ENCODE data around the gene KIAA0232. TPM values are rescaled to one million over a fixed set of nuclear protein-coding genes. Genes with fewer than 3 reads are reported as not detected.

The KIAA0232 gene
- total RNA-seq, 1 experiment from 2014 or later: 28.5 TPM

DNA sequence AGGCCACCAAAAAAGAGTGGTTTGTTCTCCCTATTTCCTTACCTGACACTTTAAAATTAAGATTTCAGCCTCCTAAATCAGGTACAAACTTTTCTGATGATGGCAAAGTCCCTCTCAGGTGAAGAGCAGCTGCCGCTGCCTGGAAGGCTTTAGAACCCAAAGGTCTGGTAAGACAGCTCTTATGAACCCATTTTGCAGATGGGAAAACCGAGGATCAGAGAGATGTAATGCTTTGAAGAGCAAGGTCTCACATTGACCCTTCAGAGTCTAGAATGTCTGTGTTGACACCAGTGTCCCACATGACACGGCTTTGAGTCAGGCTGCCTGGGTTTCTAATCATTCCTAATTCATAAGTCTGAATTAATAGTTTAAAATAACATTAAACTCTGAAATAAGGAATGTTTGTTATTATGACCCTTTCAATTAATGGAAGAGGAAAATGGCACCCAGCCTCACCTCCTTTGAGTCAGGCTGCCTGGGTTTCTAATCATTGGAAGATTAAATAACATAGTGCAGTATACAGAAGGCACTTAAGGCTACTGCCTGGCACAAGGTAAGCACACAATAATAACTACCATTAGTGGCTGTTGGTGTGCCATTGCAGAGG, 27.9 kb upstream of the KIAA0232 start:
- Histone ChIP-seq H2BK120ac (ENCODE audit: low read depth, low read length, poor library complexity, severe bottlenecking) (no peak overlapping the region), H3K4ac (ENCODE audit: low read depth, low read length) (no peak overlapping the region), H3K18ac (ENCODE audit: insufficient read length, low read depth, low read length) (no peak overlapping the region), H4K8ac (replicated peaks; ENCODE audit: insufficient read length, low read depth, low read length) (no peak overlapping the region), H3T11ph (ENCODE audit: low read length) (no peak overlapping the region), H2BK5ac (ENCODE audit: insufficient read length, low read length) (no peak overlapping the region), H4K20me1 (ENCODE audit: control insufficient read depth, insufficient read depth, insufficient read length) (no peaks in the 10 kb centered on the region), H3K9ac (ENCODE audit: extremely low read depth, insufficient read length, low read length) (no peak overlapping the region), H4K5ac (ENCODE audit: insufficient read length, low read depth, low read length) (no peak overlapping the region), H3K27me3 (ENCODE audit: insufficient read depth, low read length) (no peaks in the 10 kb centered on the region), H3K14ac (ENCODE audit: insufficient read depth, low read length) (no peak overlapping the region), H3K23me2 (ENCODE audit: insufficient read length, low read depth, low read length, poor library complexity, severe bottlenecking) (no peaks in the 10 kb centered on the region), H4K91ac (ENCODE audit: insufficient read length, low read depth, low read length) (no peak overlapping the region), H3K79me2 (ENCODE audit: insufficient read depth, low read length) (no peaks in the 10 kb centered on the region), H2AK5ac (ENCODE audit: insufficient read length, low read length) (no peak overlapping the region), H3K23ac (ENCODE audit: insufficient read length, low read depth, low read length) (no peak overlapping the region), H3K4me2 (ENCODE audit: insufficient read depth, insufficient read length, low read length) (no peak overlapping the region), H3K4me1 (ENCODE audit: insufficient read depth, low read length) (no peaks in the 10 kb centered on the region), H3K79me1 (ENCODE audit: insufficient read depth, low read depth, low read length, poor library complexity, severe bottlenecking) (no peaks in the 10 kb centered on the region), H2BK20ac (ENCODE audit: low read depth, low read length, poor library complexity, severe bottlenecking) (no peak overlapping the region), H3K56ac (ENCODE audit: insufficient read length, low read depth, low read length) (no peak overlapping the region), H2BK12ac (ENCODE audit: insufficient read length, low read depth, low read length) (no peak overlapping the region), H2BK15ac (ENCODE audit: low read depth, low read length) (no peak overlapping the region), H2AFZ (ENCODE audit: low read length) (no peak overlapping the region), H3K9me3 (ENCODE audit: control insufficient read depth, low read depth, low read length) (no peaks in the 10 kb centered on the region), H3K27ac (ENCODE audit: insufficient read length, low read depth, low read length) (no peak overlapping the region)
- Mint-ChIP-seq H3K4me3 (no peak overlapping the region), H3K36me3 (ENCODE audit: insufficient read depth in 1 of 3, low read depth in 3 of 3) (no peaks in the 10 kb centered on the region), H3K9me3 (peaks cover 0 to 3% of the 10 kb centered on the region in 2 experiments; a peak in 1 of 5 replicates), H3K4me1 (peaks cover 7 to 17% of the 10 kb centered on the region in 2 experiments), H3K27me3 (ENCODE audit: low read depth) (no peaks in the 10 kb centered on the region; the same call in 1 of the 2 replicates), H3K27ac (no peak overlapping the region)
- no CpG with 5 or more reads among the region's 3 CpGs for WGBS (ENCODE audit: extremely low coverage, insufficient read length, low lambda C conversion rate)
- TF ChIP-seq, protein P1, sequence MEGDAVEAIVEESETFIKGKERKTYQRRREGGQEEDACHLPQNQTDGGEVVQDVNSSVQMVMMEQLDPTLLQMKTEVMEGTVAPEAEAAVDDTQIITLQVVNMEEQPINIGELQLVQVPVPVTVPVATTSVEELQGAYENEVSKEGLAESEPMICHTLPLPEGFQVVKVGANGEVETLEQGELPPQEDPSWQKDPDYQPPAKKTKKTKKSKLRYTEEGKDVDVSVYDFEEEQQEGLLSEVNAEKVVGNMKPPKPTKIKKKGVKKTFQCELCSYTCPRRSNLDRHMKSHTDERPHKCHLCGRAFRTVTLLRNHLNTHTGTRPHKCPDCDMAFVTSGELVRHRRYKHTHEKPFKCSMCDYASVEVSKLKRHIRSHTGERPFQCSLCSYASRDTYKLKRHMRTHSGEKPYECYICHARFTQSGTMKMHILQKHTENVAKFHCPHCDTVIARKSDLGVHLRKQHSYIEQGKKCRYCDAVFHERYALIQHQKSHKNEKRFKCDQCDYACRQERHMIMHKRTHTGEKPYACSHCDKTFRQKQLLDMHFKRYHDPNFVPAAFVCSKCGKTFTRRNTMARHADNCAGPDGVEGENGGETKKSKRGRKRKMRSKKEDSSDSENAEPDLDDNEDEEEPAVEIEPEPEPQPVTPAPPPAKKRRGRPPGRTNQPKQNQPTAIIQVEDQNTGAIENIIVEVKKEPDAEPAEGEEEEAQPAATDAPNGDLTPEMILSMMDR (conservative IDR thresholded peaks at IDR 0.05): no peak
- DNase-seq: no peak

Measured in H9 (cell line).